ENCODE data around the gene CPSF4L. TPM values are rescaled to one million over a fixed set of nuclear protein-coding genes. Genes with fewer than 3 reads are reported as not detected.

CPSF4L gene
- total RNA-seq, 2 donors from 2014 or later = not detected

DNA sequence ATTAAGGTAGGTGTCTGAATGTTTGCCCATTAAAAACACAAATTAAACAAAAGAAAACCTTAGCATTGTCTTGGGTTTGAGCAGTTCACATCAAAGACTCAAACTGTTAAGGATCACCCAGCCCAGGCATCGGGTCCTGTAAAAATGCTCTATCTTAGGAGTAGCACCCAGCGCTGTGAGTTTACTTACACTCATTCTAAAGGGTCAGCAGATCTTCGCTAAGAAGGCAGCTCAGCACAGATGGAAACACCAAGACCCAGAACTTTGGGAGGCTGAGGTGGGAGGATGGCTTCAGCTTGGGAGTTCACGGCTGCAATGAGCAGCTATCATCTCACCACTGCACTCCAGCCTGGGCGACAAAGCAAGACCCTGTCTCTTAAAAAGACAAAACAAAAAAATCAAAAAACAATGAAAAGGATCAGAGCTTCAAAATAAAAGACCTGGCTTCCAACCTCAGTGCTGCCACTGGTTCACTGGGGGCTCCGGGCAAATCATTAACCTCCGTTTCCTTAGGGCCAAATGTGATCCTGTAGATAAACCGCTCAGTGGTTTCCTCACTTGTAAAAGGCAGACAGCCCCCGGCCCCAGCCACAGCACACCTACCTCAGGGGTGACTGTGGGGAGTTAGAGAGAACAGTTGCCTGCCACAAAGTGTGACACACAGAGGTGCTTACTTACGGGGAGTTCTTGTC lies 57.7 kb downstream of the CPSF4L start:
- no peak overlapping the region for H3K4me3 Mint-ChIP-seq
- no peaks in the 10 kb centered on the region for H3K9me3 Mint-ChIP-seq
- ATAC-seq (peak in 1 of 2 donors; percentile 57), DNase-seq (ENCODE audit: low spot score) (peak; percentile 61)
- peaks cover 33% of the 10 kb centered on the region for H3K36me3 Mint-ChIP-seq
- peaks cover 15 to 18% of the 10 kb centered on the region in 2 donors for H3K4me1 Mint-ChIP-seq (ENCODE audit: low read depth in 2 of 2)
- H3K27ac Mint-ChIP-seq = peak overlapping the region; percentile 64 to 78
- no peaks in the 10 kb centered on the region for H3K27me3 Mint-ChIP-seq

- H3K4me1 Mint-ChIP-seq (ENCODE audit: low read depth in 2 of 2) = peaks cover 15% of the 10 kb centered on the region in 2 donors
- peaks cover 29% of the 10 kb centered on the region for H3K36me3 Mint-ChIP-seq
- no peaks in the 10 kb centered on the region for H3K27me3 Mint-ChIP-seq
- no peak overlapping the region for H3K4me3 Mint-ChIP-seq
- ATAC-seq (no peak), DNase-seq (ENCODE audit: low spot score) (peak; percentile 35)
- H3K27ac Mint-ChIP-seq = peak overlapping the region; percentile 64 to 78
- H3K9me3 Mint-ChIP-seq = no peaks in the 10 kb centered on the region
These were observed 58.4 kb downstream of the CPSF4L start for GRCh38 chr17:73203135-73203787.

DNA sequence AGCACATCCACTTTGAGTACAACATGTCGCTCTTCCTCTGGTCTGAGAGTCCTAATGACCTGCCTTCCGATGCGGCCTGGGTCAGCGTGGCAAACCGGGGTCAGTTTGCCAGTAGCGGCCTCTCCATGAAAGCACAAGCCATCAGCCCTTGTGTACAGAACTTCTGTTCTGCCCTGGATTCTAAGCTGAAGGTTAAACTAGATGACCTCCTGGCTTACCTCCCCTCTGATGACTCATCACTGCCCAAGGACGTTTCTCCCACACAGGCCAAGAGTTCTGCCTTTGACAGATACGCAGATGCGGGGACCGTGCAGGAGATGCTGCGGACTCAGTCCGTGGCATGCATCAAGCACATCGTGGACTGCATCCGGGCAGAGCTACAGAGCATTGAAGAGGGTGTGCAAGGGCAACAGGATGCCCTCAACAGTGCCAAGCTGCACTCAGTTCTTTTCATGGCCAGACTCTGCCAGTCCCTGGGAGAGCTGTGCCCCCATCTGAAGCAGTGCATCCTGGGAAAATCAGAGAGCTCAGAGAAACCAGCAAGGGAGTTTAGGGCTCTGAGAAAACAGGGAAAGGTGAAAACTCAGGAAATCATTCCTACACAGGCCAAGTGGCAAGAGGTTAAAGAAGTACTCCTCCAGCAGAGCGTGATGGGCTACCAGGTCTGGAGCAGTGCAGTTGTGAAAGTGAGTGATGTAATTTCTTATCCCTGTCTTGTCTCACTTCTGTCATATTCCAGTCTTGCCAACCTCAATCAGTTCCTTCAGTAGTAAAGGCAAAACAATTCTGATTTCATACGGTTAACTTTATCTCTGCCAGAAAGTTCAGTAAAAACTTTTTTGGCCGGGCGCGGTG lies 60.2 kb downstream of the CPSF4L start:
- Mint-ChIP-seq H3K27ac (no peak overlapping the region), H3K4me1 (ENCODE audit: low read depth in 2 of 2) (peaks cover 16 to 18% of the 10 kb centered on the region in 2 donors), H3K9me3 (no peaks in the 10 kb centered on the region), H3K27me3 (no peaks in the 10 kb centered on the region), H3K36me3 (peaks cover 27% of the 10 kb centered on the region), H3K4me3 (no peak overlapping the region)
- ATAC-seq (no peak), DNase-seq (ENCODE audit: low spot score) (peak; percentile 34)

DNA sequence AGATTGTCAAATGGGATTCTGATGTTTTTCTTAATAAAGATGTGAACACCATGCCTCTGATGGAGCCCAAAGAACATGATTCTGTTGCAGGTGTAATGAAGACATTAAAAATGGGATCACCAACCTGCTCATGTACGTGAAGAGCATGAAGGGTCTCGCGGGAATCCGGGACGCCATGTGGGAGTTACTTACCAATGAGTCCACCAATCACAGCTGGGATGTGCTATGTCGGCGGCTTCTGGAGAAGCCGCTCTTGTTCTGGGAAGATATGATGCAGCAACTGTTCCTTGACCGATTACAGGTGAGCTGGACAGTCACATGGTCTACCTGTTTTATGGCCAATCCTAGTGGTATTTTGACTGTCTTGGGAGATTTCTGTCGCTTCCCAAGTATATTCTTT lies 61.2 kb downstream of the CPSF4L start:
- no peak overlapping the region for H3K27ac Mint-ChIP-seq
- no peaks in the 10 kb centered on the region for H3K27me3 Mint-ChIP-seq

DNA sequence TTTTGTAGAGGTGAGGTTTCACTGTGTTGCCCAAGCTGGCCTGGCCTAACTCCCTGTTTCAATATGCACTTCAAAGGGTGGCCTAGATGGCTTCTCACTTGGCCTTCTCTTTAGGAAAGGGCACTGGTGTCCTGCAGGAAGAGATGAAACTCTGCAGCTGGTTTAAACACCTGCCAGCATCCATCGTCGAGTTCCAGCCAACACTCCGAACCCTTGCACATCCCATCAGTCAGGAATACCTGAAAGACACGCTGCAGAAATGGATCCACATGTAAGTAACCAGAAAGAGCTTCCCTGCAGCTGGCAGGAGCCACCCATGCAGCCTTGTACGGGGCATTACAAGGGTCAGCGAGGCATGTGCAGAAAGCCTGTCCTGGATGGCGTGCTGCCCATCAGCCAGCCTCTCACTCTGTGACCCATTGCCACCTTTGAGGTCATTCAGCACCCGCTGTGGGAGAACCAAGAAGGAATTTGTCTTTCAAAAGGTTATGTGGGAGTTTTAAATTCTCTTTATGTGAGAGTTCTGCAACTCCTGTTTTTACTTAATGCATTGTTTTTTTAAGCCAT lies 61.8 kb downstream of the CPSF4L start:
- Mint-ChIP-seq H3K27me3 (no peaks in the 10 kb centered on the region), H3K4me3 (no peak overlapping the region), H3K27ac (no peak overlapping the region), H3K4me1 (ENCODE audit: low read depth in 2 of 2) (peaks cover 17 to 20% of the 10 kb centered on the region in 2 donors), H3K9me3 (no peaks in the 10 kb centered on the region), H3K36me3 (peaks cover 27% of the 10 kb centered on the region)
- DNase-seq (ENCODE audit: low spot score) (peak; percentile 20), ATAC-seq (no peak)

More for the DNA sequence above, 61.2 kb downstream of the CPSF4L start:
- H3K4me1 Mint-ChIP-seq (ENCODE audit: low read depth in 2 of 2) = peaks cover 16 to 20% of the 10 kb centered on the region in 2 donors
- H3K36me3 Mint-ChIP-seq = peaks cover 27% of the 10 kb centered on the region
- no peak overlapping the region for H3K4me3 Mint-ChIP-seq
- no peaks in the 10 kb centered on the region for H3K9me3 Mint-ChIP-seq
- DNase-seq (ENCODE audit: low spot score) = peak; percentile 10
- no peak for ATAC-seq

- ATAC-seq (no peak), DNase-seq (ENCODE audit: low spot score) (peak; percentile 2)
- no peak overlapping the region for H3K4me3 Mint-ChIP-seq
- H3K27me3 Mint-ChIP-seq = no peaks in the 10 kb centered on the region
- peaks cover 27% of the 10 kb centered on the region for H3K36me3 Mint-ChIP-seq
- no peak overlapping the region for H3K27ac Mint-ChIP-seq
- no peaks in the 10 kb centered on the region for H3K9me3 Mint-ChIP-seq
- H3K4me1 Mint-ChIP-seq (ENCODE audit: low read depth in 2 of 2) = peaks cover 18 to 20% of the 10 kb centered on the region in 2 donors
These were observed 62.8 kb downstream of the CPSF4L start for GRCh38 chr17:73198930-73199260.

Other genes starting within 250 kb of the CPSF4L start
- gene SLC39A11, start 169.2 kb downstream of the CPSF4L start, total RNA-seq = 10 to 100 TPM; 25.6 to 56.1 TPM
- not detected for gene SSTR2, start 96.9 kb downstream of the CPSF4L start, total RNA-seq
- 10 to 100 TPM; 27.4 to 28.0 TPM for gene COG1, start 68.8 kb downstream of the CPSF4L start, total RNA-seq
- 1 to 10 TPM; 1.1 to 1.7 TPM for gene CDC42EP4, start 50.1 kb upstream of the CPSF4L start, total RNA-seq